MM.1S (cell line): ENCODE data around the gene METAP2.

ENCODE experiments used
- DNase-seq: peaks from one replicate; pipeline ENCODE4 v3.0.0-alpha.2; 2015
- H2AFZ ChIP-seq: fragments of 300-600 bp; sonication (generic); 2 replicates; pipeline ENCODE4 v1.6.0; 2016; ENCODE audit warnings: antibody characterized with exemption, low read length
- H3F3A ChIP-seq: fragments of 300-600 bp; sonication (generic); 2 replicates; pipeline ENCODE4 v1.6.1; 2016; ENCODE audit warnings: mild to moderate bottlenecking, antibody characterized with exemption, low read length, moderate library complexity, mixed read lengths; ENCODE audit not compliant: insufficient read depth
- H3K27ac ChIP-seq: fragments of 300-600 bp; sonication (generic); 2 replicates; pipeline ENCODE4 v1.5.1; 2016; ENCODE audit warnings: mild to moderate bottlenecking, low read length
- H3K27me3 ChIP-seq: fragments of 300-600 bp; sonication (generic); replicated peaks from 2 replicates; pipeline ENCODE4 v1.6.0; 2016; ENCODE audit warnings: low read length; ENCODE audit not compliant: insufficient read depth
- H3K36me3 ChIP-seq: fragments of 300-600 bp; sonication (generic); replicated peaks from 2 replicates; pipeline ENCODE4 v1.6.1; 2016; ENCODE audit warnings: mild to moderate bottlenecking, low read length, mixed read lengths; ENCODE audit not compliant: insufficient read depth
- H3K4me1 ChIP-seq: fragments of 300-600 bp; sonication (generic); 2 replicates; pipeline ENCODE4 v1.6.1; 2016; ENCODE audit warnings: low read length, mixed read lengths
- H3K4me2 ChIP-seq: fragments of 300-600 bp; sonication (generic); 2 replicates; pipeline ENCODE4 v1.6.0; 2016; ENCODE audit warnings: low read depth, low read length
- H3K4me3 ChIP-seq: fragments of 300-600 bp; sonication (generic); 2 replicates; pipeline ENCODE4 v1.5.1; 2016; ENCODE audit warnings: low read length, mixed read lengths
- H3K79me2 ChIP-seq: fragments of 300-600 bp; sonication (generic); 2 replicates; pipeline ENCODE4 v1.6.1; 2016; ENCODE audit warnings: mixed run types, low read length, mixed read lengths
- H3K9ac ChIP-seq: fragments of 300-600 bp; sonication (generic); 2 replicates; pipeline ENCODE4 v1.6.1; 2016; ENCODE audit warnings: low read length, mixed read lengths
- H3K9me2 ChIP-seq: fragments of 300-600 bp; sonication (generic); replicated peaks from 2 replicates; pipeline ENCODE4 v1.6.1; 2016; ENCODE audit warnings: mild to moderate bottlenecking, low read length, mixed read lengths; ENCODE audit not compliant: insufficient read depth
- H3K9me3 ChIP-seq: fragments of 300-600 bp; sonication (generic); replicated peaks from 2 replicates; pipeline ENCODE4 v1.6.1; 2016; ENCODE audit warnings: mild to moderate bottlenecking, low read length, mixed read lengths; ENCODE audit not compliant: insufficient read depth
- H4K20me1 ChIP-seq: fragments of 300-600 bp; sonication (generic); 2 replicates; pipeline ENCODE4 v1.6.1; 2016; ENCODE audit warnings: mild to moderate bottlenecking, low read length, moderate library complexity, mixed read lengths; ENCODE audit not compliant: insufficient read depth
- EZH2 ChIP-seq: fragments of 300-600 bp; sonication (generic); optimal IDR thresholded peaks from 2 replicates; pipeline ENCODE3; 2017; ENCODE audit warnings: low read depth, mild to moderate bottlenecking, antibody characterized with exemption, low read length, mixed read lengths
- EZH2phosphoT487 ChIP-seq: fragments of 300-600 bp; sonication (generic); IDR thresholded peaks from 2 replicates; pipeline ENCODE4 v1.6.1; 2018; ENCODE audit warnings: antibody characterized with exemption, low read length
- TF ChIP-seq, protein P1 (sequence below): fragments of 300-600 bp; sonication (generic); IDR thresholded peaks from 2 replicates; pipeline ENCODE4 v1.5.1; 2016; ENCODE audit warnings: antibody characterized with exemption, low read length, mixed read lengths

The METAP2 gene

GRCh38 chr12:95460896-95461295 lies 13.1 kb upstream of the METAP2 start:
- no peaks in the 10 kb centered on the region for H3K36me3 ChIP-seq
- no peak overlapping the region for H3K9ac ChIP-seq
- no peaks in the 10 kb centered on the region for H3K4me1 ChIP-seq
- no peaks in the 10 kb centered on the region for H3F3A ChIP-seq
- no peak overlapping the region for H2AFZ ChIP-seq
- no peak for TF ChIP-seq EZH2phosphoT487
- TF ChIP-seq, protein P1, sequence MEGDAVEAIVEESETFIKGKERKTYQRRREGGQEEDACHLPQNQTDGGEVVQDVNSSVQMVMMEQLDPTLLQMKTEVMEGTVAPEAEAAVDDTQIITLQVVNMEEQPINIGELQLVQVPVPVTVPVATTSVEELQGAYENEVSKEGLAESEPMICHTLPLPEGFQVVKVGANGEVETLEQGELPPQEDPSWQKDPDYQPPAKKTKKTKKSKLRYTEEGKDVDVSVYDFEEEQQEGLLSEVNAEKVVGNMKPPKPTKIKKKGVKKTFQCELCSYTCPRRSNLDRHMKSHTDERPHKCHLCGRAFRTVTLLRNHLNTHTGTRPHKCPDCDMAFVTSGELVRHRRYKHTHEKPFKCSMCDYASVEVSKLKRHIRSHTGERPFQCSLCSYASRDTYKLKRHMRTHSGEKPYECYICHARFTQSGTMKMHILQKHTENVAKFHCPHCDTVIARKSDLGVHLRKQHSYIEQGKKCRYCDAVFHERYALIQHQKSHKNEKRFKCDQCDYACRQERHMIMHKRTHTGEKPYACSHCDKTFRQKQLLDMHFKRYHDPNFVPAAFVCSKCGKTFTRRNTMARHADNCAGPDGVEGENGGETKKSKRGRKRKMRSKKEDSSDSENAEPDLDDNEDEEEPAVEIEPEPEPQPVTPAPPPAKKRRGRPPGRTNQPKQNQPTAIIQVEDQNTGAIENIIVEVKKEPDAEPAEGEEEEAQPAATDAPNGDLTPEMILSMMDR = no peak
- no peak for TF ChIP-seq EZH2
- no peaks in the 10 kb centered on the region for H3K79me2 ChIP-seq
- no peaks in the 10 kb centered on the region for H3K9me3 ChIP-seq
- H3K27me3 ChIP-seq = no peaks in the 10 kb centered on the region
- no peaks in the 10 kb centered on the region for H3K9me2 ChIP-seq
- no peak for DNase-seq
- H4K20me1 ChIP-seq = no peaks in the 10 kb centered on the region
- H3K4me3 ChIP-seq = no peak overlapping the region
- H3K4me2 ChIP-seq = no peak overlapping the region
- no peak overlapping the region for H3K27ac ChIP-seq

- no peaks in the 10 kb centered on the region for H3K79me2 ChIP-seq
- no peak overlapping the region for H2AFZ ChIP-seq
- no peaks in the 10 kb centered on the region for H3K4me1 ChIP-seq
- no peaks in the 10 kb centered on the region for H3K36me3 ChIP-seq
- no peak overlapping the region for H3K27ac ChIP-seq
- no peak for DNase-seq
- no peak overlapping the region for H3K4me2 ChIP-seq
- H3K9me2 ChIP-seq = no peaks in the 10 kb centered on the region
- no peak overlapping the region for H3K9ac ChIP-seq
- H3K27me3 ChIP-seq = no peaks in the 10 kb centered on the region
- no peak overlapping the region for H3K4me3 ChIP-seq
- H4K20me1 ChIP-seq = no peaks in the 10 kb centered on the region
- TF ChIP-seq, protein P1 = no peak
- TF ChIP-seq EZH2phosphoT487 (no peak), EZH2 (no peak)
- no peaks in the 10 kb centered on the region for H3F3A ChIP-seq
- no peaks in the 10 kb centered on the region for H3K9me3 ChIP-seq
Measured at GRCh38 chr12:95462081-95462480, 11.9 kb upstream of the METAP2 start.

DNA sequence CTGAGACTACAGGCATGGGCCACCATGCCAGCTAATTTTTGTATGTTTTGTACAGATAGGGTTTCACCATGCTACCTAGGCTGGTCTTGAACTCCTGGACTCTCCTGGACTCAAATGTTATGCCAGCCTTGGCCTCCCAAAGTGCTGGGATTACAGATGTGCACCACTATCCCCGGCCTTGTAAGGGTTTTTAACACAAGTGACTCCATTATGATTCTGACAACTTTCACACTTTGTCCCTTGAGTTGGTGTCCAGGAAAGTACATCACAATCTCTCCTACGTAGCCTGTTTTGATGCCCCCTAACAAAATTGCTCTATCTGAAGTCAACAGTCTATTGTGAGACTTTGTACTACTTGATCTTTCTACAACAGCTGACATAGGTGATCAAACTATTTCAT lies 11.4 kb upstream of the METAP2 start:
- TF ChIP-seq, protein P1 = no peak
- TF ChIP-seq EZH2 = no peak
- no peak for TF ChIP-seq EZH2phosphoT487
- no peaks in the 10 kb centered on the region for H3K36me3 ChIP-seq
- H2AFZ ChIP-seq = no peak overlapping the region
- no peak overlapping the region for H3K4me2 ChIP-seq
- no peaks in the 10 kb centered on the region for H3K4me1 ChIP-seq
- no peaks in the 10 kb centered on the region for H3K9me2 ChIP-seq
- no peaks in the 10 kb centered on the region for H3K27me3 ChIP-seq
- no peaks in the 10 kb centered on the region for H3F3A ChIP-seq
- no peaks in the 10 kb centered on the region for H3K9me3 ChIP-seq
- no peak overlapping the region for H3K9ac ChIP-seq
- H3K27ac ChIP-seq = no peak overlapping the region
- no peak for DNase-seq
- no peak overlapping the region for H3K4me3 ChIP-seq
- no peaks in the 10 kb centered on the region for H4K20me1 ChIP-seq
- no peaks in the 10 kb centered on the region for H3K79me2 ChIP-seq
